B cell (primary cell): ENCODE measurements around the gene KDM7A. TPM values are rescaled to one million over a fixed set of nuclear protein-coding genes. Genes with fewer than 3 reads are reported as not detected.
A peak's percentile ranks its signal among the peaks of the same experiment; 100 is the strongest.

Experiments used
- ATAC-seq: fragments of 200-7000 bp; cut with Tn5 transposase; one replicate; pipeline ENCODE4 v1.10.0; 2021; ENCODE audit warnings: low read depth, mild to moderate bottlenecking, moderate number of reproducible peaks, moderate library complexity
- CTCF ChIA-PET: fragments of 350-600 bp; sonication (Branson Sonifier 250); formaldehyde crosslinking; loops from one replicate; lab custom pipeline; 2021; ENCODE audit warnings: antibody characterized with exemption, inconsistent platforms; lab: Charles Lee
- POLR2A ChIA-PET: fragments of 350-600 bp; sonication (Branson Sonifier 250); formaldehyde crosslinking; loops from one replicate; lab custom pipeline; 2021; ENCODE audit warnings: antibody characterized with exemption; lab: Charles Lee
- DNase-seq: peaks from one replicate; pipeline ENCODE4 v3.0.0; 2013
- H2AFZ ChIP-seq: 2 replicates; pipeline ENCODE4 v1.6.1; 2012; ENCODE audit warnings: mild to moderate bottlenecking, low read depth, low read length; ENCODE audit not compliant: insufficient read depth, poor library complexity, severe bottlenecking
- H3K27ac ChIP-seq, 2 donors: 1 replicate in 1 of 2; 2 replicates in 1 of 2; pipeline ENCODE4 v1.5.1; 2012 to 2013; ENCODE audit warnings: low read length in 2 of 2, mild to moderate bottlenecking in 2 of 2, moderate library complexity in 1 of 2
- H3K27me3 ChIP-seq, 4 experiments: fragments of 200-600 bp in 1 of 4; sonication (generic) in 1 of 4; replicated peaks in 1 of 4; 1 replicate in 2 of 4; 2 replicates in 2 of 4; pipeline versions ENCODE4 v1.6.1 to v1.7.0; 2013 to 2016; ENCODE audit warnings: low read length in 3 of 4, mild to moderate bottlenecking in 2 of 4, mixed read lengths in 1 of 4, moderate library complexity in 1 of 4; ENCODE audit not compliant: insufficient read depth in 4 of 4, control insufficient read depth in 3 of 4; ENCODE audit errors: control extremely low read depth in 1 of 4
- H3K36me3 ChIP-seq, 2 experiments: replicated peaks in 1 of 2; 1 replicate in 1 of 2; 2 replicates in 1 of 2; pipeline versions ENCODE4 v1.6.1 to v1.7.1; 2013; ENCODE audit warnings: low read length in 1 of 2; ENCODE audit not compliant: insufficient read depth in 2 of 2, control insufficient read depth in 1 of 2; ENCODE audit errors: control extremely low read depth in 1 of 2, extremely low read depth in 1 of 2
- H3K4me1 ChIP-seq, 2 donors: fragments of 200-600 bp in 1 of 2; sonication (generic) in 1 of 2; 1 replicate in 1 of 2; 2 replicates in 1 of 2; pipeline versions ENCODE4 v1.5.1 to v1.6.1; 2013 to 2017; ENCODE audit warnings: low read length in 2 of 2; ENCODE audit not compliant: control insufficient read depth in 2 of 2, insufficient read depth in 2 of 2
- H3K4me2 ChIP-seq: replicated peaks from 2 replicates; pipeline ENCODE3; 2012; ENCODE audit warnings: mild to moderate bottlenecking, low read depth, low read length; ENCODE audit not compliant: poor library complexity, severe bottlenecking
- H3K4me3 ChIP-seq, 5 experiments: fragments of 200-600 bp in 1 of 5; sonication (generic) in 1 of 5; 1 replicate in 3 of 5; 2 replicates in 2 of 5; pipeline versions ENCODE4 v1.5.1 to v1.7.0; 2011 to 2016; ENCODE audit warnings: low read length in 4 of 5, mild to moderate bottlenecking in 4 of 5, low read depth in 2 of 5, control low read depth in 1 of 5, moderate library complexity in 1 of 5; ENCODE audit not compliant: insufficient read depth in 1 of 5; ENCODE audit errors: control extremely low read depth in 1 of 5, extremely low read depth in 1 of 5
- H3K79me2 ChIP-seq: fragments of 200-600 bp; sonication (generic); one replicate; pipeline ENCODE4 v1.6.0; 2016; ENCODE audit warnings: low read length; ENCODE audit not compliant: control insufficient read depth, insufficient read depth
- H3K9ac ChIP-seq: fragments of 200-600 bp; sonication (generic); 2 replicates; pipeline ENCODE4 v1.6.1; 2017; ENCODE audit warnings: mild to moderate bottlenecking, low read length, moderate library complexity
- H3K9me3 ChIP-seq, 3 donors: one replicate each; pipeline versions ENCODE4 v1.6.1 to v1.7.1; 2013; ENCODE audit warnings: low read length in 2 of 3; ENCODE audit not compliant: control insufficient read depth in 2 of 3, insufficient read depth in 1 of 3; ENCODE audit errors: control extremely low read depth in 1 of 3
- H4K20me1 ChIP-seq: 2 replicates; pipeline ENCODE4 v1.6.0; 2012; ENCODE audit warnings: mild to moderate bottlenecking, low read length; ENCODE audit not compliant: insufficient read depth, control insufficient read depth, poor library complexity, severe bottlenecking
- H3K27ac Mint-ChIP-seq: one replicate; pipeline ENCODE4 v1.8.0; 2021; ENCODE audit warnings: mixed read lengths
- H3K27me3 Mint-ChIP-seq: one replicate; pipeline ENCODE4 v1.8.0; 2021; ENCODE audit warnings: mixed read lengths
- H3K4me1 Mint-ChIP-seq: one replicate; pipeline ENCODE4 v1.8.0; 2021; ENCODE audit warnings: mixed read lengths
- H3K4me3 Mint-ChIP-seq: one replicate; pipeline ENCODE4 v1.8.0; 2021; ENCODE audit warnings: mixed read lengths
- H3K9me3 Mint-ChIP-seq: one replicate; pipeline ENCODE4 v1.8.0; 2022; ENCODE audit warnings: mixed read lengths; ENCODE audit not compliant: insufficient read depth
- EZH2 ChIP-seq: IDR thresholded peaks from 2 replicates; pipeline ENCODE4 v1.6.1; 2012; ENCODE audit warnings: borderline replicate concordance, low read depth, mild to moderate bottlenecking, moderate library complexity, low read length; ENCODE audit not compliant: insufficient read depth, poor library complexity, severe bottlenecking
- WGBS: methylation state at CpG from one replicate; pipeline ENCODE4 v1.1.5; 2013; ENCODE audit warnings: missing lambda C conversion rate; ENCODE audit not compliant: insufficient coverage; 5-methylcytosine and 5-hydroxymethylcytosine counted together
- intact Hi-C: fragments of 100-400 bp; cut with micrococcal nuclease; formaldehyde crosslinking; loops from one replicate; pipeline ENCODE4 v1.10.0; 2022
- polyA plus RNA-seq: library from polyadenylated mRNA; depleted of rRNA; stranded (reverse); fragments of >200 nt; gene quantifications from 2 replicates; pipeline ENCODE4 v1.2.3, GENCODE V29; 2012
- total RNA-seq, 2 donors: library from RNA; stranded (reverse); fragments of 120-200 nt in 1 of 2; gene quantifications; 1 replicate in 1 of 2; 2 replicates in 1 of 2; pipeline versions ENCODE4 v1.2.3 to v1.2.4, GENCODE V29; 2013 to 2022
- TF ChIP-seq, protein P1 (sequence below): fragments of 200-600 bp; IDR thresholded peaks from one replicate; pipeline ENCODE4 v1.8.0; 2022; ENCODE audit warnings: antibody characterized with exemption, mild to moderate bottlenecking

The KDM7A gene
- total and polyA plus RNA-seq, 2 donors (not counting 1 experiment from before 2014, with no cell fraction given), result 16.1 to 50.8 TPM

DNA sequence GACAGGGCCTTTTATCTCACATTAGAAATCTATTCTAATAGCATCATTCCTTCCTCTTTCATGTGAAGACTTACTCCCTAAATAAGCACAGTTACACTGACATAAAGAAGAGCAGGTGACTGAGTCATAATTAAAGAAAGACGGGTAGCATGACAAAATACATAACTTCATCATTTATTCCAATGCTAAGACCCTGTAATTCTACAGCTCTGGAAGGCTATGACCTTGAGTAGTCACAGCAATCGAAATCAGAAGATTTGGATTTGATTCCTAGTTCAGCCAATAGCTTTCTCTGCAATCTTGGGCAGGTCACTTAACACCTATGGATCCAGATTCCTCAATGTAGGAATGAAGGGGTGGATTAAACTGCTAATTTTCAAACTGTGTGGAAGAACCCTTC is 42.7 kb downstream of the KDM7A start:
- Histone ChIP-seq H3K79me2 (peaks cover 34% of the 10 kb centered on the region), H3K4me2 (no peak overlapping the region), H3K4me3 (no peak overlapping the region), H3K27me3 (no peaks in the 10 kb centered on the region), H3K4me1 (no peaks in the 10 kb centered on the region), H2AFZ (no peak overlapping the region), H4K20me1 (peaks cover 76% of the 10 kb centered on the region), H3K36me3 (peaks cover 17 to 70% of the 10 kb centered on the region in 2 experiments), H3K9me3 (no peaks in the 10 kb centered on the region), H3K9ac (no peak overlapping the region), H3K27ac (no peak overlapping the region)
- WGBS, result 100% methylated on average over 1 of the region's 2 CpGs
- POLR2A ChIA-PET, result no interaction called here
- intact Hi-C loops, result no loop called here
- no peaks in the 10 kb centered on the region for H3K27me3 Mint-ChIP-seq
- no peak for DNase-seq
- CTCF ChIA-PET, result no interaction called here
- H3K27ac Mint-ChIP-seq, result no peak overlapping the region
- peaks cover 9% of the 10 kb centered on the region for H3K4me1 Mint-ChIP-seq
- H3K4me3 Mint-ChIP-seq, result no peak overlapping the region
- TF ChIP-seq, protein P1, sequence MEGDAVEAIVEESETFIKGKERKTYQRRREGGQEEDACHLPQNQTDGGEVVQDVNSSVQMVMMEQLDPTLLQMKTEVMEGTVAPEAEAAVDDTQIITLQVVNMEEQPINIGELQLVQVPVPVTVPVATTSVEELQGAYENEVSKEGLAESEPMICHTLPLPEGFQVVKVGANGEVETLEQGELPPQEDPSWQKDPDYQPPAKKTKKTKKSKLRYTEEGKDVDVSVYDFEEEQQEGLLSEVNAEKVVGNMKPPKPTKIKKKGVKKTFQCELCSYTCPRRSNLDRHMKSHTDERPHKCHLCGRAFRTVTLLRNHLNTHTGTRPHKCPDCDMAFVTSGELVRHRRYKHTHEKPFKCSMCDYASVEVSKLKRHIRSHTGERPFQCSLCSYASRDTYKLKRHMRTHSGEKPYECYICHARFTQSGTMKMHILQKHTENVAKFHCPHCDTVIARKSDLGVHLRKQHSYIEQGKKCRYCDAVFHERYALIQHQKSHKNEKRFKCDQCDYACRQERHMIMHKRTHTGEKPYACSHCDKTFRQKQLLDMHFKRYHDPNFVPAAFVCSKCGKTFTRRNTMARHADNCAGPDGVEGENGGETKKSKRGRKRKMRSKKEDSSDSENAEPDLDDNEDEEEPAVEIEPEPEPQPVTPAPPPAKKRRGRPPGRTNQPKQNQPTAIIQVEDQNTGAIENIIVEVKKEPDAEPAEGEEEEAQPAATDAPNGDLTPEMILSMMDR, result no peak
- no peak for TF ChIP-seq EZH2
- no peaks in the 10 kb centered on the region for H3K9me3 Mint-ChIP-seq
- ATAC-seq, result no peak

DNA sequence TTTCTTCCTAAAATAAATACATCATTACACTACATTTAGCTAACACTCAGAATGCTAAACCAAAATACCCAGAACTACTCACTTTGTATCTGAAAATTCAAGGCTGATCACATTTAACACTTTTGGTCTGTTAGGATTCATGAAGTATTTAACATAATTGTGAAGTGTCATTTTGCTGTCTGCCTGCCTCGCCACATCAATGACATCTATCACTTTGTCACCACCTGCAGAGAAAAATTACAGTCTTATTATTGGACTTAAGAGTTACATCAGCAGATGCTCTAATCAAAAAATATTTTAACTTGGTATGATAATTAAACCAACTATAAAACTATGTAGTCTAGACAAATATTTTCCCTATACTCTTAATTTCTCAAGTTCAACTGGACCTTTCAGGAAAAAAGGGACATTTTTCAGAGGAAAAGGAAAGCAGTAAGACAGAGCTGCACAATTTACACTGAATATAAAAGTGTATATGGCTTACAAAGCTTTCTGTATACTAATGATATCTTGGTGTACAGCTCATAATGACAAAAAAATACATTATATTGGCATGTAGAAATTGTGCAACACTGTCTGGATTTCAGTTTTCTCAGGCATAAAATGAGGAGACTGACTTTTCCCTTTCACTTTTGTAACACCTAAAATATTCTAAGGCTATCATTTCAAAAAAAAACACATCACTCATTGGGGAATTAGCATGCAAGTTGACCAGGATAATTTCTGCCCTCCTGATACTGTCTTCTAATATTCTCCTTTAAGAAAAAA is 49.2 kb downstream of the KDM7A start:
- no peak for TF ChIP-seq EZH2
- TF ChIP-seq, protein P1, result no peak
- Histone ChIP-seq H3K27ac (no peak overlapping the region), H2AFZ (no peak overlapping the region), H3K27me3 (no peaks in the 10 kb centered on the region), H3K36me3 (peaks cover 28 to 89% of the 10 kb centered on the region in 2 experiments), H4K20me1 (peaks cover 40% of the 10 kb centered on the region), H3K9ac (no peak overlapping the region), H3K9me3 (peaks cover 0 to 6% (median 0%) of the 10 kb centered on the region in 3 donors), H3K4me1 (peaks cover 8 to 10% of the 10 kb centered on the region in 2 donors), H3K79me2 (peaks cover under 1% of the 10 kb centered on the region), H3K4me2 (no peak overlapping the region), H3K4me3 (no peak overlapping the region)
- ChIA-PET CTCF (no interaction called here), POLR2A (no interaction called here)
- Mint-ChIP-seq H3K27ac (peak overlapping the region; percentile 26), H3K4me1 (peaks cover 11% of the 10 kb centered on the region), H3K4me3 (no peak overlapping the region), H3K9me3 (no peaks in the 10 kb centered on the region), H3K27me3 (no peaks in the 10 kb centered on the region)
- intact Hi-C loops, result no loop called here
- DNase-seq, result no peak
- ATAC-seq, result no peak
- no CpG with 5 or more reads among the region's 1 CpG for WGBS
